Transverse colon (tissue), 4 donors: Measurements from ENCODE around the gene FLOT1. TPM values are rescaled to one million over a fixed set of nuclear protein-coding genes. Genes with fewer than 3 reads are reported as not detected.

ENCODE experiments used
- DNase-seq: peaks from one replicate; pipeline ENCODE4 v3.0.0-alpha.2; 2019
- H3K27ac ChIP-seq, 4 donors: fragments of 200-600 bp; sonication (generic); 2 replicates each; pipeline ENCODE4 v1.5.1; 2016 to 2018; ENCODE audit warnings: inconsistent platforms in 4 of 4
- H3K27me3 ChIP-seq: fragments of 200-600 bp; sonication (generic); 2 replicates; pipeline ENCODE4 v1.5.1; 2017; ENCODE audit warnings: inconsistent platforms
- H3K36me3 ChIP-seq, 4 donors: fragments of 200-600 bp; sonication (generic); 2 replicates each; pipeline ENCODE4 v1.5.1; 2017 to 2019; ENCODE audit warnings: inconsistent platforms in 4 of 4
- H3K4me1 ChIP-seq, 4 donors: fragments of 200-600 bp; sonication (generic); 2 replicates each; pipeline ENCODE4 v1.5.1; 2017 to 2020; ENCODE audit warnings: inconsistent platforms in 4 of 4
- H3K4me3 ChIP-seq, 4 donors: fragments of 200-600 bp; sonication (generic); 1 replicate in 1 of 4; 2 replicates in 3 of 4; pipeline versions ENCODE4 v1.5.1 to v1.6.1; 2017 to 2019; ENCODE audit warnings: inconsistent platforms in 4 of 4
- H3K9me3 ChIP-seq, 2 donors: fragments of 200-600 bp; sonication (generic); 2 replicates each; pipeline ENCODE4 v1.5.1; 2017 to 2019; ENCODE audit warnings: inconsistent platforms in 2 of 2
- CTCF ChIP-seq, 5 experiments: fragments of 200-600 bp in 3 of 5; fragments of 450-650 bp in 2 of 5; sonication (generic) in 3 of 5; IDR thresholded peaks; 1 replicate in 2 of 5; 2 replicates in 3 of 5; pipeline ENCODE4 v1.5.1; 2016 to 2017; ENCODE audit warnings: antibody characterized with exemption in 5 of 5, inconsistent platforms in 3 of 5, mild to moderate bottlenecking in 2 of 5, moderate library complexity in 1 of 5
- EP300 ChIP-seq: sonication (generic); formaldehyde crosslinking; IDR thresholded peaks from one replicate; pipeline ENCODE4 v1.6.1; 2017; ENCODE audit warnings: antibody characterized with exemption, low read depth
- POLR2A ChIP-seq: fragments of 450-650 bp; IDR thresholded peaks from one replicate; pipeline ENCODE4 v1.6.1; 2016; ENCODE audit warnings: antibody characterized with exemption, mild to moderate bottlenecking, moderate library complexity
- POLR2AphosphoS5 ChIP-seq, 3 donors: sonication (generic); formaldehyde crosslinking; IDR thresholded peaks; one replicate each; pipeline ENCODE4 v1.6.1; 2016; ENCODE audit warnings: antibody characterized with exemption in 3 of 3
- WGBS, 2 donors: methylation state at CpG; one replicate each; pipeline ENCODE4 v1.1.5; 2018; ENCODE audit warnings: low coverage in 1 of 2; 5-methylcytosine and 5-hydroxymethylcytosine counted together
- in situ Hi-C, 4 donors: fragments of 200-750 bp; cut with MboI; loops; one replicate each; pipeline versions ENCODE4 v1.15.0 to v1.15.1; 2017; ENCODE audit warnings: low sequenced_read_pairs in 3 of 4, low pct_ligation_motif_present in 1 of 4, low pct_unique_long_range_greater_than_20kb in 1 of 4
- intact Hi-C: fragments of 100-400 bp; cut with DNase I; formaldehyde crosslinking; loops from one replicate; pipeline ENCODE4 v1.15.1; 2023; ENCODE audit warnings: low total_unique reads
- total RNA-seq, 4 donors: library from RNA; depleted of rRNA; stranded (reverse); fragments of >200 nt; gene quantifications; one replicate each; pipeline ENCODE4 v1.1.0, GENCODE V29; 2016

Gene FLOT1
- total RNA-seq, 4 donors from 2014 or later: 123 to 146 (median 139) TPM

GRCh38 chr6:30769088-30769852 is 26.8 kb upstream of the FLOT1 start:
- H3K4me3 ChIP-seq: no peak overlapping the region
- 49 to 62% methylated on average over 10 to 16 of the region's 16 CpGs for WGBS, 2 donors
- DNase-seq: peak; percentile 54

GRCh38 chr6:30768634-30769087 is 26.2 kb upstream of the FLOT1 start:
- no peaks in the 10 kb centered on the region for H3K9me3 ChIP-seq
- WGBS, 2 donors: 90% methylated on average over 2 to 4 of the region's 4 CpGs

More at GRCh38 chr6:30769088-30769852, 26.8 kb upstream of the FLOT1 start:
- no peaks in the 10 kb centered on the region for H3K9me3 ChIP-seq
- in situ Hi-C loops: no loop called here
- intact Hi-C loops: no loop called here
- H3K4me1 ChIP-seq: peaks cover 2 to 22% (median 12%) of the 10 kb centered on the region in 4 donors
- no peaks in the 10 kb centered on the region for H3K36me3 ChIP-seq
- peak; percentile 26 to 36 (median 27) for TF ChIP-seq POLR2AphosphoS5 (IDR thresholded peaks at IDR 0.05)
- no peak for TF ChIP-seq CTCF (IDR thresholded peaks at IDR 0.05)
- no peaks in the 10 kb centered on the region for H3K27me3 ChIP-seq
- peak overlapping the region; percentile 62 to 80 (median 73) for H3K27ac ChIP-seq

GRCh38 chr6:30767944-30768301 is 25.4 kb upstream of the FLOT1 start:
- in situ Hi-C loops: no loop called here
- intact Hi-C loops: no loop called here
- no peaks in the 10 kb centered on the region for H3K9me3 ChIP-seq
- no peak overlapping the region for H3K4me3 ChIP-seq
- peaks cover 12 to 32% (median 25%) of the 10 kb centered on the region in 4 donors for H3K4me1 ChIP-seq
- H3K36me3 ChIP-seq: no peaks in the 10 kb centered on the region
- 100% methylated on average over 1 of the region's 1 CpG for WGBS, 2 donors
- no peak for DNase-seq
- TF ChIP-seq CTCF (IDR thresholded peaks at IDR 0.05): no peak
- no peak for TF ChIP-seq POLR2AphosphoS5 (IDR thresholded peaks at IDR 0.05)
- TF ChIP-seq EP300: no peak
- no peak for TF ChIP-seq POLR2A
- no peak overlapping the region for H3K27ac ChIP-seq
- H3K27me3 ChIP-seq: no peaks in the 10 kb centered on the region

More at GRCh38 chr6:30768634-30769087, 26.2 kb upstream of the FLOT1 start:
- no peak for DNase-seq
- in situ Hi-C loops: no loop called here
- TF ChIP-seq CTCF (IDR thresholded peaks at IDR 0.05): no peak
- no peak for TF ChIP-seq POLR2A
- H3K4me1 ChIP-seq: peaks cover 8 to 28% (median 18%) of the 10 kb centered on the region in 4 donors
- H3K4me3 ChIP-seq: no peak overlapping the region
- peak overlapping the region in 3 of 4 donors; percentile 66 to 80 (median 80) for H3K27ac ChIP-seq
- no peaks in the 10 kb centered on the region for H3K36me3 ChIP-seq
- intact Hi-C loops: no loop called here
- H3K27me3 ChIP-seq: no peaks in the 10 kb centered on the region

- TF ChIP-seq POLR2AphosphoS5 (IDR thresholded peaks at IDR 0.05): no peak
- Histone ChIP-seq H3K4me1 (peaks cover 12 to 32% (median 25%) of the 10 kb centered on the region in 4 donors), H3K36me3 (no peaks in the 10 kb centered on the region), H3K9me3 (no peaks in the 10 kb centered on the region), H3K27ac (no peak overlapping the region), H3K27me3 (no peaks in the 10 kb centered on the region), H3K4me3 (no peak overlapping the region)
- intact Hi-C loops: no loop called here
- in situ Hi-C loops: no loop called here
- 80 to 82% methylated on average over 1 to 9 of the region's 9 CpGs for WGBS, 2 donors
- DNase-seq: no peak
These were observed 24.9 kb upstream of the FLOT1 start for GRCh38 chr6:30767158-30767943.
